GM20000 (cell line): ENCODE data around the gene TFEB.

Experiments used
- DNase-seq: peaks from one replicate; pipeline ENCODE4 v3.0.0; 2012; ENCODE audit warnings: low spot score
- TF ChIP-seq, protein P1 (sequence below): IDR thresholded peaks from 2 replicates; pipeline ENCODE4 v1.5.1; 2012; ENCODE audit warnings: mild to moderate bottlenecking, control low read depth; ENCODE audit errors: extremely low read depth, missing control alignments

Gene TFEB

DNA sequence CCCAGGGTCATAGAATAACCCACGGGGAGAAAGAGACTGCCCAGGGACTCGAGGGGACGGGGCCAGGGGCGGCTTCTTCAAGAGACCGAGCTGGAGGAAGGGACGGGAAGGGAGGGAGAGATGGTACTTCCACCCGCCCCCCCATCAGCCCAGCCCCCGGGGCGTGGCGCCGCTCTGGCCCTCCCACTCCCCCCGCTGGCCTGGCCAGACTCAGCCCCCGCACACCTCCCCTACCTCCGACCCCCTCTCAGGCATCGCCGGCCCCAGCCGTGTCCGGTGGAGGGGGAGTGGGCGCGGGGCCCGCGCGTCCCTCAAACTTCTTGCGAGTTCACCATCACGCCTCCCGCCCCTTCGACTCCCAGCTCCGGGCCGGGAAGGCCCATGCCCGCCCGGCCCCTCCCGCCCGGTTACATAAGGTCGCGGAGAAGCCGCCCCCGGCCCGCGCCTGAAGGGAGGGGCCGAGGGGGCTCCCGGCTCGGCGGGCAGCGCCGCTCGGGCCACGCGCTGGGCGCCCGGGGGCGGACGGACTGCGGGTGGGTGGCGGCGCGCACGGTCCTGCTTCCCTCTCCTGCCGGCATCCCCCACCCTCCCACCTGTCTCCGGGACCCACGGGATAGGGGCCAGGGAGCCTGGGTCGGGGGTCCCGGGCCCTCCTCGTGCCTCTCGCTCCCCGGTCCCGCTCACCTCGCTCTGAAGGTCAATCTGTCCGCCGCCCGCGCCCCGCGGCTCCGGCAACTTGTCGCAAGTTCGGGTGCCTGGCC is 562 bp downstream of the TFEB start:
- peak; percentile 94 for DNase-seq
- TF ChIP-seq, protein P1, sequence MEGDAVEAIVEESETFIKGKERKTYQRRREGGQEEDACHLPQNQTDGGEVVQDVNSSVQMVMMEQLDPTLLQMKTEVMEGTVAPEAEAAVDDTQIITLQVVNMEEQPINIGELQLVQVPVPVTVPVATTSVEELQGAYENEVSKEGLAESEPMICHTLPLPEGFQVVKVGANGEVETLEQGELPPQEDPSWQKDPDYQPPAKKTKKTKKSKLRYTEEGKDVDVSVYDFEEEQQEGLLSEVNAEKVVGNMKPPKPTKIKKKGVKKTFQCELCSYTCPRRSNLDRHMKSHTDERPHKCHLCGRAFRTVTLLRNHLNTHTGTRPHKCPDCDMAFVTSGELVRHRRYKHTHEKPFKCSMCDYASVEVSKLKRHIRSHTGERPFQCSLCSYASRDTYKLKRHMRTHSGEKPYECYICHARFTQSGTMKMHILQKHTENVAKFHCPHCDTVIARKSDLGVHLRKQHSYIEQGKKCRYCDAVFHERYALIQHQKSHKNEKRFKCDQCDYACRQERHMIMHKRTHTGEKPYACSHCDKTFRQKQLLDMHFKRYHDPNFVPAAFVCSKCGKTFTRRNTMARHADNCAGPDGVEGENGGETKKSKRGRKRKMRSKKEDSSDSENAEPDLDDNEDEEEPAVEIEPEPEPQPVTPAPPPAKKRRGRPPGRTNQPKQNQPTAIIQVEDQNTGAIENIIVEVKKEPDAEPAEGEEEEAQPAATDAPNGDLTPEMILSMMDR: no peak

DNA sequence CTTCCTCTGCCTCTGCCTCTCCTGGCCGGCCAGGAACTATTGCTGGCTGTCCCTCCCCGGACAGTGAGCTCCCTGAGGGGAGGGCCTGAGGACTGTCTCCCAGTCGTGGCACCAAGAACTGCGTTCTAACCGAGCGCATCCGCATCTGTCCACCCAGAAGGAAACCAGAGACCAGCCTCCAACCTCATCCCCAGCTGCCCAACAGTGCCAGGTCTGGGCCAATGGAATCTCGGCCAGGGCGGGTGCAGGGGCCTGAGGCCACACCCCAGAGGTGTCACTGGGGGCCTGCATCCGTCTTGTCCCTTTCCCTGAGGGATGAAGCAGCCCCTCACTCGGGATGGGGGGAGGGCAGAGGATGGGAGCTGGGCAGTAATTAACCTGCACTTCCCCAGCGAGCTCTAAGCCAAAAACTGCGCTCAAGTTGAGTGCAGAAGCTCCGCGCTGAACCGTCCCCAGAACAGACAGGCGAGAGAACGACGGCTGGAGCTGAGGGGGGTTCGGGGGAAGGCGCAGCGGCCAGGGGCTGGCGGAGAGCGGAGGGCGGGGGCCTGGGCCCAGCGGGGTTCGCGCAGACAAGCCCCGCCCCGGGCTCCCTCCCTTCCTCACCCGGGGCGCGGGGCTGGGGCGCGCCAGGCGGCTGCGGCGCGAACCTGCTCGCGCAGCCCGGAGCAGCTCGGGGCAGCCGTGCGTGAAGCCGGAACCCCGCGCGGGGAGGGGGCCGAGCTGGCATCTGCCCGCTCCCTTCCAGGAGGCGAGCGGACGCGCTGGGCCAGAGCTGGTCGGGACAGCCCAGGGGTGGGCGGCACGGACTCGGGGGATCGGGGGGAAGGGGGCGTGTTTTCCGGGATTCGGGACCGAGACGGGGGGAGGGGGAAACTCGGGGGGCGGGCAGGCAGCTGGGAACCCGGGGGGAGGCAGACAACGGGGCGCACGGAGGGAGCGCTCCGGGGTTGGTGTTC is 1.4 kb downstream of the TFEB start:
- peak; percentile 97 for DNase-seq
- TF ChIP-seq, protein P1: no peak

DNA sequence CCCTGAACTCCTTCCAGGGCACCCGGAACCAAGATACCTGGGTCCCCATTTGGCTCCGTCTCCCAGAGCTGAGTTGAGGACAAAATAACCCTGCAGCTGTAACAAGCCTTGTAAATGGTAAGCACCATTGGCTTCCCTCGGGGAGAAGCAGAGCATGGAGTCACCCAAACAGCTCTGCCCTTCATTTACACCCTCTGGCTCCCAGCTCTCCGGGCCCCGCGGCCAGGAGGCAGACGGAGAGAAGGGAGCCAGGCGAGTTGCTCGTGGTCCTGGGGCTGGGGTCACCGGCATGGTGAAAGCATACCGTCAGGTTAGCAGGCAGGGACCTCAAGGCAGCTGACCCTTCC is 2.1 kb downstream of the TFEB start:
- TF ChIP-seq, protein P1: no peak
- DNase-seq: no peak

DNA sequence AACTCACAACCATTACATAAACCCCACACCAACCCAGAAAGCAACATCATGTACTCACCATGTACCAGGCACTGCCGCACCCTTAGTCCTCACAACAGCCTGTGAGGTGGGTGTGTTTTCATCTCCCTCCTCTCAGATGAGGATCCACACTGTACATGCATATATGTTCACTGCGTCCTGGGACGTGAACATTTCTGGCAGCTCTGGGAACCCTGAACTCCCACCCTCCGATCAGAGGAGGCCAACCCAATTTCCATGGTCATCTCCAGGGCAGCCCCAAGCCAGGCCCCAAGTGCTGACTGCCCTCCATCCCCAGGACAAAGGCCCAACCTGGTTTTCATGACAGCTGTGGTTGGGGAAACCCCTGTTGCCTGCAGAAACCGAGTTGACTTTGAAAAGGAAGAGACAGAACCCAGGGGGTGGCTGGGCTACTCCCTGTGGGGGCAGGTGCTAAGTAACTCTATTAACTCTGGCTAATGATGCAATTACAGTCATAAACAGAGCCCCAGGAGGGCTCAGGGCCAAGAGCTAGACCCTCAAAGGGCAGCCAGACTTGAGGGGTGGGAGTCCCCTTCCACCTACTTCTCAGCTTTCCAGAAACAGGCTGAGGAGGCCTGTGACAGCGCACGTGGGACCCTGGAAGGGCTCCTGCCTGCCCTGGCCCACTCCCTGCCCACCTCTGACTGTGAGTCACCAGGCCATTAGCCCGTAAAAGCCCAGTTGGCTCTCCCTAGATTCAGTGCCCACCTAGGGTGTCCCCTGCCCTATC is 2.6 kb downstream of the TFEB start:
- peak; percentile 87 for DNase-seq
- TF ChIP-seq, protein P1: no peak

DNA sequence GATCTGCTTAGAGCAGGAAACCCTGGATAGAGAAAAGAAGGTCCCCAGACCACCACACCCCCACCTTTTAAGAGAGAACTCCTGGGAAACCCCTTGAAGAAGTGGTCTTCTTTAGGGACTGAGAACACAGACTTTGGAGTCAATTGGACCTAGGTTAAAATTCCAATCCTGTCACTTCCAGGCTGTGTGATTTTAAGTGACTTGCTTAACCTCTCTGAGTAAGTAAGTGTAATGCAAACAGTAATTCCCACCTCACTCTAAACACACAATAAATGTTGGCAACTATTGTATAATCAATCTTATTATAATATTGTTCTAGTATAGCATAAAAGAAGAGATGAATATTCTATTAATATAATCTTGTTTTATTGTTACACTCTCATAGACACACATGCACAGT is 3.3 kb downstream of the TFEB start:
- TF ChIP-seq, protein P1: no peak
- no peak for DNase-seq

DNA sequence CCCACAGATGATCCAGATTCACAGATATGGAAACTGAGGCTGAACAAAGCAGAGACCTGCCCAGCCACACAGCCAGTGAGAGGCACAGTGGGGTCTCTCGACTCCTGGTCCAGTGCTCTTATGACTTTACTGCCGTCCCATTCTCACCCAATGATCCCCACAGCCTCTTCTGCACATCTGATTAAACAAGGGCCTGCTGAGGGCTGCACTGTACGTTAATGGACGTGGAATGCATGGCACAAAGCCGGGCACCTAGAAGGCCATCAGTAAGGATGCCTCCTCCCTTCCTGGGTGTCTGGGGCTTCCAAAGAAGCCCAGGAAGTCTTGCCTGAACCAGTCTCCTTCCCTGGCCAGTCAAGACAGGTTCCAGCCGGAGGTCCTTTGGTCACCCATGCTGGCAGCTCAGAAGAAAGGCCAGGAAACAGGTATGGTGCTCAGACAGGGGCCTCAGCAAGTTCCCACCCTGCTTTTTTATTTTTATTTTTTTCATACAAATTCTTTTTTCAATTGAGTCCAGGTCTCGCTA is 3.8 kb downstream of the TFEB start:
- TF ChIP-seq, protein P1: no peak
- DNase-seq: no peak
